WTC11 (cell line): ENCODE results near the gene TRIM7. TPM values are rescaled to one million over a fixed set of nuclear protein-coding genes. Genes with fewer than 3 reads are reported as not detected.

Experiments used
- ATAC-seq: fragments of 200-7000 bp; cut with Tn5 transposase; 2 replicates; pipeline ENCODE4 v1.10.0; 2021; ENCODE audit warnings: mild to moderate bottlenecking, moderate library complexity
- CTCF ChIA-PET: fragments of 300-600 bp; sonication (Branson Sonifier 250); formaldehyde crosslinking; loops from one replicate; lab custom pipeline; 2021; ENCODE audit warnings: antibody characterized with exemption; lab: Charles Lee
- POLR2A ChIA-PET: fragments of 350-600 bp; sonication (Branson Sonifier 250); formaldehyde crosslinking; loops from one replicate; lab custom pipeline; 2021; ENCODE audit warnings: antibody characterized with exemption; lab: Charles Lee
- DNase-seq: peaks from one replicate; pipeline ENCODE4 v3.0.0; 2021; ENCODE audit warnings: low spot score
- H3K27ac Mint-ChIP-seq: 2 replicates; pipeline ENCODE4 v1.8.0; 2021; ENCODE audit warnings: mixed read lengths
- H3K27me3 Mint-ChIP-seq: 2 replicates; pipeline ENCODE4 v1.8.0; 2021; ENCODE audit warnings: low read depth, mild to moderate bottlenecking, moderate library complexity, mixed read lengths
- H3K36me3 Mint-ChIP-seq: 2 replicates; pipeline ENCODE4 v1.8.0; 2021; ENCODE audit warnings: mixed read lengths
- H3K4me1 Mint-ChIP-seq: 2 replicates; pipeline ENCODE4 v1.8.0; 2022; ENCODE audit warnings: mixed read lengths
- H3K4me3 Mint-ChIP-seq: 2 replicates; pipeline ENCODE4 v1.8.0; 2021; ENCODE audit warnings: mild to moderate bottlenecking, moderate library complexity, mixed read lengths
- H3K9me3 Mint-ChIP-seq: 2 replicates; pipeline ENCODE4 v1.8.0; 2021; ENCODE audit warnings: mixed read lengths
- ATF2 ChIP-seq: sonication (generic); formaldehyde crosslinking; IDR thresholded peaks from 2 replicates; pipeline ENCODE4 v1.8.1; 2022; ENCODE audit warnings: low read depth, missing genetic modification reagents, borderline replicate concordance
- CREB1 ChIP-seq: sonication (generic); formaldehyde crosslinking; IDR thresholded peaks from 2 replicates; pipeline ENCODE4 v1.8.0; 2023; ENCODE audit warnings: mild to moderate bottlenecking, missing genetic modification reagents
- CREM ChIP-seq: sonication (generic); formaldehyde crosslinking; IDR thresholded peaks from 2 replicates; pipeline ENCODE4 v1.8.1; 2022; ENCODE audit warnings: mild to moderate bottlenecking, missing genetic modification reagents, moderate library complexity
- ESRRA ChIP-seq: sonication (generic); formaldehyde crosslinking; IDR thresholded peaks from 2 replicates; pipeline ENCODE4 v1.8.1; 2022; ENCODE audit warnings: mild to moderate bottlenecking, missing genetic modification reagents, borderline replicate concordance
- FOXP4 ChIP-seq: sonication (generic); formaldehyde crosslinking; IDR thresholded peaks from 2 replicates; pipeline ENCODE4 v1.8.0; 2022; ENCODE audit warnings: mild to moderate bottlenecking, missing genetic modification reagents
- GRHL2 ChIP-seq: fragments of 250-450 bp; sonication (Bioruptor Pico); IDR thresholded peaks from 2 replicates; pipeline ENCODE4 v1.8.0; 2022; ENCODE audit warnings: mild to moderate bottlenecking, moderate library complexity; ENCODE audit not compliant: insufficient replicate concordance, severe bottlenecking
- GTF2I ChIP-seq: fragments of 250-450 bp; sonication (Bioruptor Pico); conservative IDR thresholded peaks from 2 replicates; pipeline ENCODE4 v1.4.0; 2021; ENCODE audit warnings: mild to moderate bottlenecking
- HMGXB4 ChIP-seq: sonication (generic); formaldehyde crosslinking; IDR thresholded peaks from 2 replicates; pipeline ENCODE4 v1.8.1; 2023; ENCODE audit warnings: mild to moderate bottlenecking, moderate library complexity, missing genetic modification reagents
- JAZF1 ChIP-seq: fragments of 250-450 bp; sonication (Bioruptor Pico); IDR thresholded peaks from 2 replicates; pipeline ENCODE4 v1.9.0; 2021; ENCODE audit warnings: moderate library complexity, mild to moderate bottlenecking, inconsistent platforms
- JUN ChIP-seq: sonication (generic); formaldehyde crosslinking; IDR thresholded peaks from 2 replicates; pipeline ENCODE4 v1.8.0; 2023; ENCODE audit warnings: mild to moderate bottlenecking, missing genetic modification reagents
- KAT7 ChIP-seq: sonication (generic); formaldehyde crosslinking; IDR thresholded peaks from 2 replicates; pipeline ENCODE4 v1.8.1; 2023; ENCODE audit warnings: missing genetic modification reagents, mild to moderate bottlenecking, borderline replicate concordance
- MYBL2 ChIP-seq: sonication (generic); formaldehyde crosslinking; IDR thresholded peaks from 2 replicates; pipeline ENCODE4 v1.8.1; 2023; ENCODE audit warnings: mild to moderate bottlenecking, moderate library complexity, missing genetic modification reagents
- NFE2L1 ChIP-seq: sonication (generic); formaldehyde crosslinking; IDR thresholded peaks from 2 replicates; pipeline ENCODE4 v1.8.1; 2023; ENCODE audit warnings: missing genetic modification reagents
- NR2C2 ChIP-seq: sonication (generic); formaldehyde crosslinking; IDR thresholded peaks from 2 replicates; pipeline ENCODE4 v1.8.0; 2022; ENCODE audit warnings: mild to moderate bottlenecking, missing genetic modification reagents
- OVOL2 ChIP-seq: fragments of 250-450 bp; sonication (Bioruptor Pico); IDR thresholded peaks from 2 replicates; pipeline ENCODE4 v1.9.0; 2021; ENCODE audit warnings: mild to moderate bottlenecking, borderline replicate concordance
- RORB ChIP-seq: fragments of 250-450 bp; sonication (Bioruptor Pico); IDR thresholded peaks from 2 replicates; pipeline ENCODE4 v1.9.0; 2021; ENCODE audit warnings: mild to moderate bottlenecking
- SMAD3 ChIP-seq: sonication (generic); formaldehyde crosslinking; IDR thresholded peaks from 2 replicates; pipeline ENCODE4 v1.8.0; 2022; ENCODE audit warnings: missing genetic modification reagents, mild to moderate bottlenecking, borderline replicate concordance
- SOX15 ChIP-seq: fragments of 250-450 bp; sonication (Bioruptor Pico); IDR thresholded peaks from 2 replicates; pipeline ENCODE4 v1.9.0; 2021; ENCODE audit warnings: mild to moderate bottlenecking
- SP1 ChIP-seq: sonication (generic); formaldehyde crosslinking; conservative IDR thresholded peaks from 2 replicates; pipeline ENCODE4 v1.8.1; 2022; ENCODE audit warnings: missing genetic modification reagents
- TCF7 ChIP-seq: sonication (generic); formaldehyde crosslinking; IDR thresholded peaks from 2 replicates; pipeline ENCODE4 v1.8.0; 2022; ENCODE audit warnings: mild to moderate bottlenecking, low read depth, missing genetic modification reagents, moderate library complexity
- TEAD1 ChIP-seq: sonication (generic); formaldehyde crosslinking; IDR thresholded peaks from 2 replicates; pipeline ENCODE4 v1.8.0; 2022; ENCODE audit warnings: mild to moderate bottlenecking, missing genetic modification reagents
- ZBTB21 ChIP-seq: sonication (generic); formaldehyde crosslinking; IDR thresholded peaks from 2 replicates; pipeline ENCODE4 v1.8.1; 2023; ENCODE audit warnings: mild to moderate bottlenecking, missing genetic modification reagents, borderline replicate concordance
- ZNF138 ChIP-seq: sonication (generic); formaldehyde crosslinking; conservative IDR thresholded peaks from 2 replicates; pipeline ENCODE4 v1.8.1; 2022; ENCODE audit warnings: mild to moderate bottlenecking, moderate library complexity, missing genetic modification reagents
- ZNF232 ChIP-seq: sonication (generic); formaldehyde crosslinking; IDR thresholded peaks from 2 replicates; pipeline ENCODE4 v1.8.0; 2022; ENCODE audit warnings: mild to moderate bottlenecking, missing genetic modification reagents
- ZNF423 ChIP-seq: fragments of 250-450 bp; sonication (Bioruptor Pico); IDR thresholded peaks from 2 replicates; pipeline ENCODE4 v2.1.2; 2022; ENCODE audit warnings: mild to moderate bottlenecking, moderate library complexity
- ZNF671 ChIP-seq: fragments of 250-450 bp; sonication (Bioruptor Pico); IDR thresholded peaks from 2 replicates; pipeline ENCODE4 v1.8.0; 2021; ENCODE audit warnings: mild to moderate bottlenecking
- ZSCAN18 ChIP-seq: fragments of 250-450 bp; sonication (Bioruptor Pico); IDR thresholded peaks from 2 replicates; pipeline ENCODE4 v2.1.2; 2022; ENCODE audit warnings: mild to moderate bottlenecking, moderate library complexity
- total RNA-seq: library from RNA; stranded (reverse); gene quantifications from 3 replicates; pipeline ENCODE4 v1.2.3, GENCODE V29; 2021
- TF ChIP-seq, protein P1 (sequence below): fragments of 250-450 bp; sonication (Bioruptor Pico); IDR thresholded peaks from 2 replicates; pipeline ENCODE4 v1.9.0; 2021; ENCODE audit warnings: mild to moderate bottlenecking

The TRIM7 gene
- total RNA-seq, 1 experiment from 2014 or later, result 1.4 TPM

GRCh38 chr5:181188700-181189362 lies 16.2 kb downstream of the TRIM7 start (continued):
- TF ChIP-seq ZNF671 (CRISPR knock-in tag) (no peak), HMGXB4 (CRISPR knock-in tag) (peak; percentile 75), KAT7 (CRISPR knock-in tag) (no peak), MYBL2 (CRISPR knock-in tag) (peak; percentile 80; the same call in 1 of the 2 replicates), ZNF232 (no peak), SMAD3 (CRISPR knock-in tag) (no peak), ATF2 (CRISPR knock-in tag) (no peak), GRHL2 (CRISPR knock-in tag) (no peak)

- Mint-ChIP-seq H3K27me3 (peaks cover 34% of the 10 kb centered on the region), H3K27ac (peak overlapping the region; percentile 84), H3K4me1 (peaks cover 16% of the 10 kb centered on the region), H3K4me3 (peak overlapping the region; percentile 97), H3K36me3 (peaks cover 5% of the 10 kb centered on the region), H3K9me3 (peaks cover 3% of the 10 kb centered on the region)
- CTCF ChIA-PET, result interaction anchor here (1.1 to 6.7 kb wide), 2 partner anchors 15 to 18 kb away, joined by 6 to 42 read pairs; partner anchors contain the start of gene TRIM7
- DNase-seq (peak; percentile 92), ATAC-seq (peak; percentile 7)
- POLR2A ChIA-PET, result interaction anchor here (1.8 kb wide), 1 partner anchor 19 kb away, joined by 11 read pairs; no protein-coding TSS in a partner anchor
- TF ChIP-seq FOXP4 (CRISPR knock-in tag) (0 out of 2 replicates have a peak, but pooled peaks have one; percentile 26), ZBTB21 (CRISPR knock-in tag) (peak; percentile 70; the same call in 1 of the 2 replicates), CREM (CRISPR knock-in tag) (peak; percentile 62; the same call in 1 of the 2 replicates), ZNF423 (CRISPR knock-in tag) (no peak), JUN (no peak), ZSCAN18 (CRISPR knock-in tag) (no peak), NR2C2 (no peak), JAZF1 (no peak), ZNF671 (CRISPR knock-in tag) (no peak), OVOL2 (CRISPR knock-in tag) (no peak), TEAD1 (CRISPR knock-in tag) (no peak), SP1 (CRISPR knock-in tag) (no peak), TCF7 (CRISPR knock-in tag) (no peak), ZNF138 (CRISPR knock-in tag) (no peak), SOX15 (CRISPR knock-in tag) (no peak), NFE2L1 (CRISPR knock-in tag) (no peak), RORB (CRISPR knock-in tag) (no peak), CREB1 (no peak), ESRRA (no peak), GTF2I (CRISPR knock-in tag) (0 out of 2 replicates have a peak, but pooled peaks have one; percentile 29)
- TF ChIP-seq, protein P1, sequence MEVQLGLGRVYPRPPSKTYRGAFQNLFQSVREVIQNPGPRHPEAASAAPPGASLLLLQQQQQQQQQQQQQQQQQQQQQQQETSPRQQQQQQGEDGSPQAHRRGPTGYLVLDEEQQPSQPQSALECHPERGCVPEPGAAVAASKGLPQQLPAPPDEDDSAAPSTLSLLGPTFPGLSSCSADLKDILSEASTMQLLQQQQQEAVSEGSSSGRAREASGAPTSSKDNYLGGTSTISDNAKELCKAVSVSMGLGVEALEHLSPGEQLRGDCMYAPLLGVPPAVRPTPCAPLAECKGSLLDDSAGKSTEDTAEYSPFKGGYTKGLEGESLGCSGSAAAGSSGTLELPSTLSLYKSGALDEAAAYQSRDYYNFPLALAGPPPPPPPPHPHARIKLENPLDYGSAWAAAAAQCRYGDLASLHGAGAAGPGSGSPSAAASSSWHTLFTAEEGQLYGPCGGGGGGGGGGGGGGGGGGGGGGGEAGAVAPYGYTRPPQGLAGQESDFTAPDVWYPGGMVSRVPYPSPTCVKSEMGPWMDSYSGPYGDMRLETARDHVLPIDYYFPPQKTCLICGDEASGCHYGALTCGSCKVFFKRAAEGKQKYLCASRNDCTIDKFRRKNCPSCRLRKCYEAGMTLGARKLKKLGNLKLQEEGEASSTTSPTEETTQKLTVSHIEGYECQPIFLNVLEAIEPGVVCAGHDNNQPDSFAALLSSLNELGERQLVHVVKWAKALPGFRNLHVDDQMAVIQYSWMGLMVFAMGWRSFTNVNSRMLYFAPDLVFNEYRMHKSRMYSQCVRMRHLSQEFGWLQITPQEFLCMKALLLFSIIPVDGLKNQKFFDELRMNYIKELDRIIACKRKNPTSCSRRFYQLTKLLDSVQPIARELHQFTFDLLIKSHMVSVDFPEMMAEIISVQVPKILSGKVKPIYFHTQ (CRISPR knock-in tag), result 0 out of 2 replicates have a peak, but pooled peaks have one; percentile 21
Observed at GRCh38 chr5:181187500-181188213, 17.3 kb downstream of the TRIM7 start.
